H1 (cell line): ENCODE measurements around the gene NR5A1.

ENCODE experiments used
- BACH1 ChIP-seq: IDR thresholded peaks from 2 replicates; pipeline ENCODE4 v1.6.1; 2012; ENCODE audit warnings: low read length, improper control_type of control experiment
- BCL11A ChIP-seq, 2 experiments: IDR thresholded peaks; one replicate each; pipeline ENCODE4 v1.6.1; 2011; ENCODE audit warnings: low read depth in 2 of 2, low read length in 2 of 2, mild to moderate bottlenecking in 2 of 2
- CTCF ChIP-seq, 3 experiments: IDR thresholded peaks; 1 replicate in 2 of 3; 2 replicates in 1 of 3; pipeline versions ENCODE4 v1.5.1 to v1.6.1; 2011; ENCODE audit warnings: low read length in 3 of 3, mild to moderate bottlenecking in 3 of 3, inconsistent platforms in 2 of 3, low read depth in 1 of 3, moderate library complexity in 1 of 3; ENCODE audit not compliant: insufficient read depth in 1 of 3; ENCODE audit errors: control extremely low read depth in 1 of 3
- EP300 ChIP-seq, 2 experiments: IDR thresholded peaks; 1 replicate in 1 of 2; 2 replicates in 1 of 2; pipeline ENCODE4 v1.6.1; 2011 to 2012; ENCODE audit warnings: low read depth in 2 of 2, low read length in 2 of 2, mild to moderate bottlenecking in 2 of 2, borderline replicate concordance in 1 of 2, inconsistent platforms in 1 of 2, moderate library complexity in 1 of 2
- POLR2A ChIP-seq, 2 experiments: IDR thresholded peaks; 1 replicate in 1 of 2; 2 replicates in 1 of 2; pipeline ENCODE4 v1.6.1; 2011; ENCODE audit warnings: low read depth in 2 of 2, low read length in 2 of 2, mild to moderate bottlenecking in 2 of 2; ENCODE audit errors: control extremely low read depth in 1 of 2
- TF ChIP-seq, protein P1 (sequence below): IDR thresholded peaks from 2 replicates; pipeline ENCODE4 v1.6.1; 2011; ENCODE audit warnings: low read length, improper control_type of control experiment
- TF ChIP-seq, protein P2 (sequence below): IDR thresholded peaks from 2 replicates; pipeline ENCODE4 v1.6.1; 2011; ENCODE audit warnings: low read depth, mild to moderate bottlenecking, low read length; ENCODE audit not compliant: insufficient read depth

DNA sequence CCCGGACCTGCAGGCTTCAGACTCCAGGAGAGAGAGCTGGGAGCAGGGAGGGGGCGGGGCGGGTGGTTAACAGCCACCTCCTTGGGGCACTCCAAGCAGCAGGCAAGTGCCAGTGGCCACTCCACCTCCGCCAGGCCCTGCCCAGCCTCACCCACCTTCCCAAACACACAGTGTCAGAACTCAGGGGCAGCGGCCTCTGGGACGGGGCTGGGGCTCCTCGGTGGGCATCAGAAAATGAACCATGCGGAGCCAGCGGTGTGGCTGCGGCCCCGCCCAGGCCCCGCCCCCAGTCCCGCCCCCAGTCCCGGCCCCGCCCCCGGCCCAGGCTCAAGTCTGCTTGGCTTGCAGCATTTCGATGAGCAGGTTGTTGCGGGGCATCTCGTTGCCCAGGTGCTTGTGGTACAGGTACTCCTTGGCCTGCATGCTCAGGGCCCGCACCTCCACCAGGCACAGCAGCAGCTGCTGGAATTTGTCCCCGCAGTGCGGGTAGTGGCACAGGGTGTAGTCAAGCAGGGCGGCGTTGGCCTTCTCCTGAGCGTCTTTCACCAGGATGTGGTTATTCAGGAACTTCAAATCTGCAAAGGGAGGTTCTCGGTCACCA lies 24.7 kb downstream of the NR5A1 start:
- TF ChIP-seq CTCF (IDR thresholded peaks at IDR 0.05; ENCODE audit: control extremely low read depth in 1 of 3, insufficient read depth in 1 of 3, low read depth in 1 of 3, low read length in 3 of 3), result no peak
- TF ChIP-seq POLR2A (IDR thresholded peaks at IDR 0.05; ENCODE audit: control extremely low read depth in 1 of 2, low read depth in 2 of 2, low read length in 2 of 2), result no peak
- TF ChIP-seq, protein P1, sequence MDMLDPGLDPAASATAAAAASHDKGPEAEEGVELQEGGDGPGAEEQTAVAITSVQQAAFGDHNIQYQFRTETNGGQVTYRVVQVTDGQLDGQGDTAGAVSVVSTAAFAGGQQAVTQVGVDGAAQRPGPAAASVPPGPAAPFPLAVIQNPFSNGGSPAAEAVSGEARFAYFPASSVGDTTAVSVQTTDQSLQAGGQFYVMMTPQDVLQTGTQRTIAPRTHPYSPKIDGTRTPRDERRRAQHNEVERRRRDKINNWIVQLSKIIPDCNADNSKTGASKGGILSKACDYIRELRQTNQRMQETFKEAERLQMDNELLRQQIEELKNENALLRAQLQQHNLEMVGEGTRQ, result no peak
- no peak for TF ChIP-seq BACH1
- TF ChIP-seq, protein P2, sequence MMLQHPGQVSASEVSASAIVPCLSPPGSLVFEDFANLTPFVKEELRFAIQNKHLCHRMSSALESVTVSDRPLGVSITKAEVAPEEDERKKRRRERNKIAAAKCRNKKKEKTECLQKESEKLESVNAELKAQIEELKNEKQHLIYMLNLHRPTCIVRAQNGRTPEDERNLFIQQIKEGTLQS, result no peak
- TF ChIP-seq EP300 (IDR thresholded peaks at IDR 0.05; ENCODE audit: borderline replicate concordance in 1 of 2, low read depth in 2 of 2, low read length in 2 of 2), result no peak
- TF ChIP-seq BCL11A (IDR thresholded peaks at IDR 0.05; ENCODE audit: low read depth in 2 of 2, low read length in 2 of 2), result no peak
